Neural cell (in vitro differentiated cells): ENCODE measurements around the gene TMEM168. TPM values are rescaled to one million over a fixed set of nuclear protein-coding genes. Genes with fewer than 3 reads are reported as not detected.

Experiments used
- H2AFZ ChIP-seq: fragments of 200-600, 300-800 bp; sonication (generic), shearing (Covaris generic); 2 replicates; pipeline ENCODE4 v1.6.0; 2014; ENCODE audit warnings: low read depth, mild to moderate bottlenecking, antibody characterized with exemption, low read length, moderate library complexity
- H3F3A ChIP-seq: fragments of 200-600 bp; shearing (Covaris generic); 2 replicates; pipeline ENCODE4 v1.6.1; 2016; ENCODE audit warnings: mild to moderate bottlenecking, moderate library complexity, mixed read lengths, antibody characterized with exemption, low read length; ENCODE audit not compliant: insufficient read depth, poor library complexity, severe bottlenecking
- H3K27ac ChIP-seq: fragments of 200-600, 300-800 bp; sonication (generic), shearing (Covaris generic); 2 replicates; pipeline ENCODE4 v1.5.1; 2014; ENCODE audit warnings: mild to moderate bottlenecking, low read length, moderate library complexity
- H3K27me3 ChIP-seq: fragments of 300-800, 200-600 bp; sonication (generic), shearing (Covaris generic); 2 replicates; pipeline ENCODE4 v1.6.0; 2014; ENCODE audit warnings: mild to moderate bottlenecking, low read depth, low read length, moderate library complexity; ENCODE audit not compliant: insufficient read depth
- H3K36me3 ChIP-seq: fragments of 300-800, 200-600 bp; sonication (generic), shearing (Covaris generic); 2 replicates; pipeline ENCODE4 v1.5.1; 2014; ENCODE audit warnings: mild to moderate bottlenecking, antibody characterized with exemption, low read length, moderate library complexity; ENCODE audit not compliant: insufficient read depth
- H3K4me2 ChIP-seq: fragments of 300-800, 200-600 bp; sonication (generic), shearing (Covaris generic); 2 replicates; pipeline ENCODE4 v1.6.0; 2014; ENCODE audit warnings: mild to moderate bottlenecking, low read length
- H3K4me3 ChIP-seq: fragments of 300-800, 200-600 bp; sonication (generic), shearing (Covaris generic); 2 replicates; pipeline ENCODE4 v1.5.1; 2014; ENCODE audit warnings: mild to moderate bottlenecking, low read length, moderate library complexity
- H3K79me2 ChIP-seq: fragments of 200-600 bp; shearing (Covaris generic); replicated peaks from 2 replicates; pipeline ENCODE4 v1.6.0; 2014; ENCODE audit warnings: mild to moderate bottlenecking, low read length, moderate library complexity; ENCODE audit not compliant: insufficient read depth
- H3K9ac ChIP-seq: fragments of 300-800, 200-600 bp; sonication (generic), shearing (Covaris generic); 2 replicates; pipeline ENCODE4 v1.6.1; 2016; ENCODE audit warnings: mild to moderate bottlenecking, low read length, mixed read lengths
- H3K9me2 ChIP-seq: fragments of 200-600 bp; shearing (Covaris generic); 2 replicates; pipeline ENCODE4 v1.6.1; 2016; ENCODE audit warnings: mild to moderate bottlenecking, low read length, mixed read lengths; ENCODE audit not compliant: insufficient read depth
- H3K9me3 ChIP-seq: fragments of 200-600, 300-800 bp; sonication (generic), shearing (Covaris generic); 2 replicates; pipeline ENCODE4 v1.6.1; 2016; ENCODE audit warnings: mild to moderate bottlenecking, mixed run types, low read length, moderate library complexity, mixed read lengths
- H4K20me1 ChIP-seq: fragments of 200-600 bp; shearing (Covaris generic); 2 replicates; pipeline ENCODE4 v1.6.1; 2016; ENCODE audit warnings: mild to moderate bottlenecking, mixed run types; ENCODE audit not compliant: insufficient read depth
- CTCF ChIP-seq: fragments of 450-650 bp; IDR thresholded peaks from 2 replicates; pipeline ENCODE4 v1.5.1; 2014; ENCODE audit warnings: antibody characterized with exemption, mild to moderate bottlenecking, moderate library complexity; ENCODE audit not compliant: poor library complexity, severe bottlenecking
- EP300 ChIP-seq: fragments of 450-650 bp; conservative IDR thresholded peaks from 2 replicates; pipeline ENCODE4 v1.6.1; 2014; ENCODE audit warnings: antibody characterized with exemption, mild to moderate bottlenecking, moderate library complexity; ENCODE audit not compliant: poor library complexity, severe bottlenecking
- EZH2 ChIP-seq: fragments of 200-600, 300-800 bp; shearing (Covaris generic), sonication (generic); IDR thresholded peaks from 2 replicates; pipeline ENCODE4 v1.6.1; 2014; ENCODE audit warnings: antibody characterized with exemption, low read length, borderline replicate concordance, mild to moderate bottlenecking; ENCODE audit not compliant: insufficient read depth, poor library complexity, severe bottlenecking
- MXI1 ChIP-seq: fragments of 450-650 bp; conservative IDR thresholded peaks from 2 replicates; pipeline ENCODE4 v1.6.1; 2014; ENCODE audit warnings: antibody characterized with exemption, mild to moderate bottlenecking; ENCODE audit not compliant: poor library complexity, severe bottlenecking
- POLR2AphosphoS5 ChIP-seq: IDR thresholded peaks from 2 replicates; pipeline ENCODE4 v1.6.1; 2012
- RAD21 ChIP-seq: fragments of 450-650 bp; conservative IDR thresholded peaks from 2 replicates; pipeline ENCODE4 v1.6.1; 2014; ENCODE audit warnings: antibody characterized with exemption, mild to moderate bottlenecking, moderate library complexity
- REST ChIP-seq: IDR thresholded peaks from 2 replicates; pipeline ENCODE4 v1.6.1; 2012; ENCODE audit warnings: borderline replicate concordance
- SMC3 ChIP-seq: fragments of 450-650 bp; conservative IDR thresholded peaks from 2 replicates; pipeline ENCODE4 v1.6.1; 2014; ENCODE audit warnings: antibody characterized with exemption, mild to moderate bottlenecking, moderate library complexity; ENCODE audit not compliant: poor library complexity
- TAF1 ChIP-seq: IDR thresholded peaks from 2 replicates; pipeline ENCODE4 v1.6.1; 2012; ENCODE audit warnings: low read depth
- polyA plus RNA-seq: library from polyadenylated mRNA; depleted of rRNA; stranded (reverse); fragments of >200 nt; gene quantifications from 2 replicates; pipeline ENCODE4 v1.2.3, GENCODE V29; 2014

The TMEM168 gene
- polyA plus RNA-seq, 1 donor from 2014 or later = 21.9 TPM

DNA sequence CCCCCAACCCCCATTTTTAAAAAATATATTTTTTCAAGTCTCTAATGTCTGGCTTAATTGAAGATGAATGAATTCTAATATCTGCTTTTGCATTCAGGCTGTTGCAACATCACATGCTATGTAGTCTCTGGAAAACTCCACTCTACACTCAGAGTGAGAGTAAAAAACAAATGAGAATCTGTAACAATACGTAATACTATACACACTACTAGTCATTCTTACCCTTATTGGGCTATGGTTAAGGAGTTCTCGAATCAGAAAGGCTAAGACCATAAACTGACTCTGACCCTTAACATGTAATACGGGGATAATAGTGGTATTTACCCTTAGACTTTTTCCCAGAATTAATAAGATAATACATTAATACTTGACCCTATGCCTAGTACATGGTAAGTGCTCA is 42.9 kb upstream of the TMEM168 start:
- no peak overlapping the region for H3K9ac ChIP-seq
- no peaks in the 10 kb centered on the region for H3K27me3 ChIP-seq
- no peaks in the 10 kb centered on the region for H3K9me2 ChIP-seq
- H3K9me3 ChIP-seq = no peaks in the 10 kb centered on the region
- peaks cover 15% of the 10 kb centered on the region for H3K36me3 ChIP-seq
- no peak for TF ChIP-seq EP300
- TF ChIP-seq EZH2 = no peak
- no peak for TF ChIP-seq CTCF
- TF ChIP-seq MXI1 = no peak
- no peak for TF ChIP-seq RAD21
- TF ChIP-seq POLR2AphosphoS5 = no peak
- TF ChIP-seq TAF1 = no peak
- TF ChIP-seq REST = no peak
- TF ChIP-seq SMC3 = no peak
- no peak overlapping the region for H3K4me2 ChIP-seq
- H3F3A ChIP-seq = no peaks in the 10 kb centered on the region
- H4K20me1 ChIP-seq = no peaks in the 10 kb centered on the region
- H3K4me3 ChIP-seq = no peak overlapping the region
- H3K27ac ChIP-seq = no peak overlapping the region
- no peak overlapping the region for H2AFZ ChIP-seq
- no peaks in the 10 kb centered on the region for H3K79me2 ChIP-seq

GRCh38 chr7:112830769-112831168 is 40.6 kb upstream of the TMEM168 start:
- Histone ChIP-seq H3K79me2 (no peaks in the 10 kb centered on the region), H3K9me2 (no peaks in the 10 kb centered on the region), H3K36me3 (peaks cover 15% of the 10 kb centered on the region), H3K27ac (no peak overlapping the region), H2AFZ (no peak overlapping the region), H3K4me2 (no peak overlapping the region), H3K9me3 (no peaks in the 10 kb centered on the region), H4K20me1 (no peaks in the 10 kb centered on the region), H3K4me3 (no peak overlapping the region), H3K9ac (no peak overlapping the region), H3F3A (no peaks in the 10 kb centered on the region), H3K27me3 (no peaks in the 10 kb centered on the region)
- no peak for TF ChIP-seq RAD21
- no peak for TF ChIP-seq CTCF
- TF ChIP-seq SMC3 = no peak
- no peak for TF ChIP-seq MXI1
- TF ChIP-seq EZH2 = no peak
- no peak for TF ChIP-seq TAF1
